ENCODE results near the gene PDK1. TPM values are rescaled to one million over a fixed set of nuclear protein-coding genes. Genes with fewer than 3 reads are reported as not detected.

Gene PDK1
- total RNA-seq, 1 experiment from 2014 or later, result 74.7 TPM

DNA sequence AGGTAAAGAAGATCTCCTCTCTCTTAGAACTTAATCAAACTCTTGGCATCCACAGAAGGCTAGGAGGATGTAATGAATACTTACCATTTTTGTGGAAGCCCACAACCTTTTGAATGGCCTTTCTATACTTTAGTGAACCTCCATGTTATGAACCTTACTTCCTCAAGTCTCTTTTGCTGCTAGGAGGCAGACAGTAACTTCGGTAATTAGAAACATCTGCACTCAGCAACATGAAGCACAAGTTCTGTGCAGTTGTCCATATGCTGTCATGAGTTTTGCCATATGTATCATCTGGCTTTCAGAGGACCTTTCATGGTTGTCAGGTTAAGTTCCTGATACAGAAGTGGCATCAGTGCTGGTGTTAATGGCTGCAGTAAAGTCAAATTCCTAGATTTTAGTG is 50.4 kb downstream of the PDK1 start:
- no peak overlapping the region for H2AFZ ChIP-seq (ENCODE audit: low read length)
- no peaks in the 10 kb centered on the region for H4K20me1 ChIP-seq (ENCODE audit: control insufficient read depth, insufficient read depth, insufficient read length)
- H3K27ac ChIP-seq (ENCODE audit: insufficient read length, low read depth, low read length), result no peak overlapping the region
- H3K9me3 ChIP-seq (ENCODE audit: control insufficient read depth, low read depth, low read length), result no peaks in the 10 kb centered on the region
- H3K79me1 ChIP-seq (ENCODE audit: insufficient read depth, low read depth, low read length, poor library complexity, severe bottlenecking), result no peaks in the 10 kb centered on the region
- no peak overlapping the region for H4K8ac ChIP-seq (replicated peaks; ENCODE audit: insufficient read length, low read depth, low read length)
- H3K56ac ChIP-seq (ENCODE audit: insufficient read length, low read depth, low read length), result no peak overlapping the region
- no peaks in the 10 kb centered on the region for H3K27me3 Mint-ChIP-seq (ENCODE audit: low read depth)
- no peak overlapping the region for H2AK5ac ChIP-seq (ENCODE audit: insufficient read length, low read length)
- no peak overlapping the region for H3K14ac ChIP-seq (ENCODE audit: insufficient read depth, low read length)
- no peak overlapping the region for H3K4ac ChIP-seq (ENCODE audit: low read depth, low read length)
- H3K9ac ChIP-seq (ENCODE audit: extremely low read depth, insufficient read length, low read length), result no peak overlapping the region
- H4K5ac ChIP-seq (ENCODE audit: insufficient read length, low read depth, low read length), result no peak overlapping the region
- no peak overlapping the region for H2BK20ac ChIP-seq (ENCODE audit: low read depth, low read length, poor library complexity, severe bottlenecking)
- H3K9me3 Mint-ChIP-seq, result no peaks in the 10 kb centered on the region
- H3K4me1 ChIP-seq (ENCODE audit: insufficient read depth, low read length), result no peaks in the 10 kb centered on the region
- no peak overlapping the region for H2BK15ac ChIP-seq (ENCODE audit: low read depth, low read length)
- H3K27me3 ChIP-seq (ENCODE audit: insufficient read depth, low read length), result no peaks in the 10 kb centered on the region
- WGBS (ENCODE audit: extremely low coverage, insufficient read length, low lambda C conversion rate), result no CpG with 5 or more reads among the region's 1 CpG
- H4K91ac ChIP-seq (ENCODE audit: insufficient read length, low read depth, low read length), result no peak overlapping the region
- TF ChIP-seq CTCF (conservative IDR thresholded peaks at IDR 0.05), result no peak
- H3T11ph ChIP-seq (ENCODE audit: low read length), result no peak overlapping the region
- no peak overlapping the region for H2BK5ac ChIP-seq (ENCODE audit: insufficient read length, low read length)
- no peak overlapping the region for H3K4me2 ChIP-seq (ENCODE audit: insufficient read depth, insufficient read length, low read length)
- no peaks in the 10 kb centered on the region for H3K4me1 Mint-ChIP-seq
- H3K36me3 Mint-ChIP-seq (ENCODE audit: insufficient read depth in 1 of 3, low read depth in 3 of 3), result peaks cover 5 to 60% (median 14%) of the 10 kb centered on the region in 3 experiments; a peak in 5 of 7 replicates
- no peak overlapping the region for H3K23ac ChIP-seq (ENCODE audit: insufficient read length, low read depth, low read length)
- H3K23me2 ChIP-seq (ENCODE audit: insufficient read length, low read depth, low read length, poor library complexity, severe bottlenecking), result no peaks in the 10 kb centered on the region
- H2BK120ac ChIP-seq (ENCODE audit: low read depth, low read length, poor library complexity, severe bottlenecking), result no peak overlapping the region
- no peak overlapping the region for H3K4me3 Mint-ChIP-seq
- no peak overlapping the region for H2BK12ac ChIP-seq (ENCODE audit: insufficient read length, low read depth, low read length)
- no peak overlapping the region for H3K27ac Mint-ChIP-seq
- H3K79me2 ChIP-seq (ENCODE audit: insufficient read depth, low read length), result no peaks in the 10 kb centered on the region
- H3K18ac ChIP-seq (ENCODE audit: insufficient read length, low read depth, low read length), result no peak overlapping the region
- no peak for DNase-seq
